PC-9 (cell line): ENCODE results near the gene BARHL1. TPM values are rescaled to one million over a fixed set of nuclear protein-coding genes. Genes with fewer than 3 reads are reported as not detected.

Source experiments
- BruUV-seq: library from RNA; stranded (reverse); fragments of 400-500 nt; replicated peaks from 2 replicates; lab custom pipeline; 2021; lab: Mats Ljungman, UMichigan
- CTCF ChIA-PET: fragments of 300-600 bp; sonication (Branson Sonifier 250); formaldehyde crosslinking; loops from one replicate; lab custom pipeline; 2022; ENCODE audit warnings: antibody characterized with exemption; lab: Charles Lee
- POLR2A ChIA-PET: fragments of 300-600 bp; sonication (Branson Sonifier 250); formaldehyde crosslinking; loops from one replicate; lab custom pipeline; 2022; ENCODE audit warnings: antibody characterized with exemption; ENCODE audit not compliant: unreplicated experiment; lab: Charles Lee
- DNase-seq, 2 experiments: peaks; one replicate each; pipeline versions ENCODE4 v3.0.0 to v3.0.0-alpha.2; 2015 to 2022; ENCODE audit warnings: mixed read lengths in 1 of 2
- H2AFZ ChIP-seq: fragments of 200-600 bp; sonication (generic); 2 replicates; pipeline ENCODE4 v1.8.1; 2017; ENCODE audit warnings: antibody characterized with exemption
- H3F3A ChIP-seq: fragments of 200-600 bp; sonication (generic); 2 replicates; pipeline ENCODE4 v1.8.1; 2017; ENCODE audit warnings: antibody characterized with exemption, mild to moderate bottlenecking, low read depth; ENCODE audit not compliant: insufficient read depth
- H3K27ac ChIP-seq: fragments of 200-600 bp; sonication (generic); 2 replicates; pipeline ENCODE4 v1.6.1; 2016; ENCODE audit warnings: mixed run types
- H3K27me3 ChIP-seq: fragments of 200-600 bp; sonication (generic); 2 replicates; pipeline ENCODE4 v1.6.1; 2016; ENCODE audit warnings: low read depth, mixed run types; ENCODE audit not compliant: insufficient read depth
- H3K36me3 ChIP-seq: fragments of 200-600 bp; sonication (generic); 2 replicates; pipeline ENCODE4 v1.6.1; 2016; ENCODE audit warnings: low read depth, mixed run types
- H3K4me1 ChIP-seq: fragments of 200-600 bp; sonication (generic); replicated peaks from 2 replicates; pipeline ENCODE4 v1.6.1; 2016; ENCODE audit warnings: mixed run types; ENCODE audit not compliant: insufficient read depth
- H3K4me2 ChIP-seq: fragments of 200-600 bp; sonication (generic); 2 replicates; pipeline ENCODE4 v1.6.1; 2017; ENCODE audit warnings: mixed run types
- H3K4me3 ChIP-seq: fragments of 200-600 bp; sonication (generic); 2 replicates; pipeline ENCODE4 v1.6.1; 2016; ENCODE audit warnings: mixed run types
- H3K79me2 ChIP-seq: fragments of 200-600 bp; sonication (generic); 2 replicates; pipeline ENCODE4 v1.6.1; 2017; ENCODE audit warnings: low read depth, mixed run types
- H3K9me2 ChIP-seq: fragments of 200-600 bp; sonication (generic); 2 replicates; pipeline ENCODE4 v1.8.1; 2017; ENCODE audit warnings: mild to moderate bottlenecking; ENCODE audit not compliant: insufficient read depth
- H3K9me3 ChIP-seq: fragments of 200-600 bp; sonication (generic); 2 replicates; pipeline ENCODE4 v1.8.1; 2016; ENCODE audit warnings: low read depth; ENCODE audit not compliant: insufficient read depth
- H4K20me1 ChIP-seq: fragments of 200-600 bp; sonication (generic); 2 replicates; pipeline ENCODE4 v1.8.1; 2017; ENCODE audit not compliant: insufficient read depth
- CTCF ChIP-seq: fragments of 200-600 bp; sonication (generic); conservative IDR thresholded peaks from 2 replicates; pipeline ENCODE4 v1.6.1; 2017; ENCODE audit warnings: mixed run types, antibody characterized with exemption, mild to moderate bottlenecking, moderate library complexity
- EZH2 ChIP-seq: fragments of 200-600 bp; sonication (generic); IDR thresholded peaks from 2 replicates; pipeline ENCODE4 v1.8.0; 2017; ENCODE audit warnings: antibody characterized with exemption, low read depth
- intact Hi-C: fragments of 100-400 bp; cut with micrococcal nuclease; formaldehyde crosslinking; loops from one replicate; pipeline ENCODE4 v1.10.0; 2022; ENCODE audit not compliant: unreplicated experiment
- total RNA-seq: library from RNA; stranded (reverse); gene quantifications from 2 replicates; pipeline ENCODE4 v1.2.3, GENCODE V29; 2021

BARHL1 gene
- total RNA-seq, 1 experiment from 2014 or later, result not detected

GRCh38 chr9:132634327-132634726 is 51.9 kb downstream of the BARHL1 start:
- intact Hi-C loops, result no loop called here

GRCh38 chr9:132637351-132637750 is 54.9 kb downstream of the BARHL1 start:
- Histone ChIP-seq H3K4me1 (no peaks in the 10 kb centered on the region), H3K79me2 (no peaks in the 10 kb centered on the region), H3K27ac (no peak overlapping the region), H2AFZ (no peak overlapping the region), H3K27me3 (no peaks in the 10 kb centered on the region), H3K9me2 (no peaks in the 10 kb centered on the region), H3F3A (no peaks in the 10 kb centered on the region), H3K9me3 (no peaks in the 10 kb centered on the region), H4K20me1 (no peaks in the 10 kb centered on the region), H3K4me2 (no peak overlapping the region), H3K36me3 (no peaks in the 10 kb centered on the region; the same call in 1 of the 2 replicates), H3K4me3 (no peak overlapping the region)
- POLR2A ChIA-PET, result no interaction called here
- TF ChIP-seq CTCF (no peak), EZH2 (no peak)
- DNase-seq, result no peak
- intact Hi-C loops, result no loop called here
- CTCF ChIA-PET, result no interaction called here
- BruUV-seq, result no TSS peak

More at GRCh38 chr9:132634327-132634726, 51.9 kb downstream of the BARHL1 start:
- H3K27me3 ChIP-seq, result no peaks in the 10 kb centered on the region
- no peaks in the 10 kb centered on the region; the same call in 1 of the 2 replicates for H3K36me3 ChIP-seq
- no peaks in the 10 kb centered on the region for H3F3A ChIP-seq
- no peak overlapping the region for H2AFZ ChIP-seq
- H3K9me2 ChIP-seq, result no peaks in the 10 kb centered on the region
- DNase-seq, result no peak
- no TSS peak for BruUV-seq
- no peaks in the 10 kb centered on the region for H3K79me2 ChIP-seq
- no peak overlapping the region for H3K4me2 ChIP-seq
- CTCF ChIA-PET, result no interaction called here
- no peaks in the 10 kb centered on the region for H3K9me3 ChIP-seq
- H3K4me1 ChIP-seq, result no peaks in the 10 kb centered on the region
- POLR2A ChIA-PET, result no interaction called here
- H4K20me1 ChIP-seq, result no peaks in the 10 kb centered on the region
- TF ChIP-seq EZH2 (no peak), CTCF (no peak)
- no peak overlapping the region for H3K27ac ChIP-seq
- no peak overlapping the region for H3K4me3 ChIP-seq

- H3K27me3 ChIP-seq, result no peaks in the 10 kb centered on the region
- H3K36me3 ChIP-seq, result no peaks in the 10 kb centered on the region; the same call in 1 of the 2 replicates
- no peak overlapping the region for H2AFZ ChIP-seq
- no peak overlapping the region for H3K27ac ChIP-seq
- no peaks in the 10 kb centered on the region for H4K20me1 ChIP-seq
- H3K4me3 ChIP-seq, result no peak overlapping the region
- POLR2A ChIA-PET, result no interaction called here
- no peaks in the 10 kb centered on the region for H3K4me1 ChIP-seq
- no peak overlapping the region for H3K4me2 ChIP-seq
- CTCF ChIA-PET, result no interaction called here
- no peaks in the 10 kb centered on the region for H3K9me3 ChIP-seq
- intact Hi-C loops, result no loop called here
- H3F3A ChIP-seq, result no peaks in the 10 kb centered on the region
- no peak for DNase-seq
- no peaks in the 10 kb centered on the region for H3K79me2 ChIP-seq
- BruUV-seq, result no TSS peak
- TF ChIP-seq CTCF, result no peak
- no peaks in the 10 kb centered on the region for H3K9me2 ChIP-seq
Observed at GRCh38 chr9:132637801-132638200, 55.4 kb downstream of the BARHL1 start.
